ENCODE measurements around the gene PRDM16. TPM values are rescaled to one million over a fixed set of nuclear protein-coding genes. Genes with fewer than 3 reads are reported as not detected.

Gene PRDM16
- total RNA-seq, 4 donors from 2014 or later: 0.19 to 1.6 (median 0.36) TPM

- H3K4me1 ChIP-seq: no peaks in the 10 kb centered on the region
- no peaks in the 10 kb centered on the region for H3K36me3 ChIP-seq
- 40% methylated on average over 24 of the region's 26 CpGs for WGBS
- no peak for DNase-seq (ENCODE audit: low spot score in 2 of 2)
- TF ChIP-seq POLR2AphosphoS5 (IDR thresholded peaks at IDR 0.05) (no peak), CTCF (IDR thresholded peaks at IDR 0.05) (no peak), EP300 (IDR thresholded peaks at IDR 0.05) (no peak), POLR2A (IDR thresholded peaks at IDR 0.05) (no peak)
- H3K9me3 ChIP-seq: no peaks in the 10 kb centered on the region
- no peak overlapping the region for H3K27ac ChIP-seq
- peaks cover 96% of the 10 kb centered on the region for H3K27me3 ChIP-seq
- H3K4me3 ChIP-seq: peak overlapping the region; percentile 15
These were observed 70.9 kb downstream of the PRDM16 start for GRCh38 chr1:3139871-3140361.

GRCh38 chr1:3140437-3140836 lies 71.4 kb downstream of the PRDM16 start:
- Histone ChIP-seq H3K9me3 (no peaks in the 10 kb centered on the region), H3K36me3 (no peaks in the 10 kb centered on the region), H3K27me3 (peaks cover 96% of the 10 kb centered on the region), H3K4me3 (peak overlapping the region; percentile 15), H3K27ac (no peak overlapping the region), H3K4me1 (no peaks in the 10 kb centered on the region)
- TF ChIP-seq EP300 (IDR thresholded peaks at IDR 0.05) (no peak), POLR2A (IDR thresholded peaks at IDR 0.05) (no peak), POLR2AphosphoS5 (IDR thresholded peaks at IDR 0.05) (no peak), CTCF (IDR thresholded peaks at IDR 0.05) (no peak)
- 65% methylated on average over 15 of the region's 19 CpGs for WGBS
- no peak for DNase-seq (ENCODE audit: low spot score in 2 of 2)

- H3K27me3 ChIP-seq: peaks cover 95% of the 10 kb centered on the region
- WGBS: 71% methylated on average over 13 of the region's 13 CpGs
These were observed 72.1 kb downstream of the PRDM16 start for GRCh38 chr1:3141129-3141528.

GRCh38 chr1:3141836-3142235 lies 72.8 kb downstream of the PRDM16 start:
- H3K27me3 ChIP-seq: peaks cover 87% of the 10 kb centered on the region

More at GRCh38 chr1:3141129-3141528, 72.1 kb downstream of the PRDM16 start:
- no peak for DNase-seq (ENCODE audit: low spot score in 2 of 2)
- Histone ChIP-seq H3K9me3 (no peaks in the 10 kb centered on the region), H3K27ac (no peak overlapping the region), H3K4me1 (no peaks in the 10 kb centered on the region), H3K4me3 (no peak overlapping the region), H3K36me3 (no peaks in the 10 kb centered on the region)
- no peak for TF ChIP-seq POLR2AphosphoS5 (IDR thresholded peaks at IDR 0.05)
- TF ChIP-seq CTCF (IDR thresholded peaks at IDR 0.05): no peak
- TF ChIP-seq EP300 (IDR thresholded peaks at IDR 0.05): no peak
- no peak for TF ChIP-seq POLR2A (IDR thresholded peaks at IDR 0.05)

GRCh38 chr1:3142236-3142635 lies 73.2 kb downstream of the PRDM16 start:
- no peak for DNase-seq (ENCODE audit: low spot score in 2 of 2)
- Histone ChIP-seq H3K4me3 (no peak overlapping the region), H3K9me3 (no peaks in the 10 kb centered on the region), H3K36me3 (no peaks in the 10 kb centered on the region), H3K27ac (no peak overlapping the region), H3K27me3 (peaks cover 83% of the 10 kb centered on the region), H3K4me1 (no peaks in the 10 kb centered on the region)
- TF ChIP-seq EP300 (IDR thresholded peaks at IDR 0.05): no peak
- TF ChIP-seq CTCF (IDR thresholded peaks at IDR 0.05): no peak
- no peak for TF ChIP-seq POLR2AphosphoS5 (IDR thresholded peaks at IDR 0.05)
- TF ChIP-seq POLR2A (IDR thresholded peaks at IDR 0.05): no peak
- 30% methylated on average over 11 of the region's 17 CpGs for WGBS

More at GRCh38 chr1:3141836-3142235, 72.8 kb downstream of the PRDM16 start:
- no peak for TF ChIP-seq POLR2A (IDR thresholded peaks at IDR 0.05)
- TF ChIP-seq EP300 (IDR thresholded peaks at IDR 0.05): no peak
- TF ChIP-seq CTCF (IDR thresholded peaks at IDR 0.05): no peak
- no peak for TF ChIP-seq POLR2AphosphoS5 (IDR thresholded peaks at IDR 0.05)
- 46% methylated on average over 6 of the region's 21 CpGs for WGBS
- H3K9me3 ChIP-seq: no peaks in the 10 kb centered on the region
- no peak for DNase-seq (ENCODE audit: low spot score in 2 of 2)
- H3K36me3 ChIP-seq: no peaks in the 10 kb centered on the region
- no peak overlapping the region for H3K27ac ChIP-seq
- no peaks in the 10 kb centered on the region for H3K4me1 ChIP-seq
- no peak overlapping the region for H3K4me3 ChIP-seq
